GM23248 (cell line): Measurements from ENCODE around the gene CCDC73.

Source experiments
- EZH2 ChIP-seq: fragments of 200-600 bp; sonication (generic); IDR thresholded peaks from 2 replicates; pipeline ENCODE4 v1.6.1; 2018; ENCODE audit warnings: antibody characterized with exemption, mild to moderate bottlenecking; ENCODE audit not compliant: insufficient read depth, poor library complexity, severe bottlenecking
- EZH2phosphoT487 ChIP-seq: fragments of 200-600 bp; sonication (generic); IDR thresholded peaks from 2 replicates; pipeline ENCODE4 v1.6.1; 2018; ENCODE audit warnings: antibody characterized with exemption, moderate library complexity, mild to moderate bottlenecking, low read depth; ENCODE audit not compliant: insufficient read depth

DNA sequence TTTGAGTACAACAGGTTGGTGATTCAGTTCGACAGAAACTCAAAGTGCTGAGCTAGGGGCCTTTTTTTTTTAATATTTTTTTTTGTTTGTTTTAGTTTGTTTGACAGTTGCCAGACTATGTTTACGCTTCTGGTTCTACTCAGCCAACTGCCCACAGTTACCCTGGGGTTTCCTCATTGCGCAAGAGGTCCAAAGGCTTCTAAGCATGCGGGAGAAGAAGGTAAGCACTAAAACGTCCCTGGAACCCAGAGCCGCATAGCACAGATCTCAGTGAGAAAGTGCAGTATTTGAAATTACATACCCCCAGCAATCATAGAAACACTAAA, 35.9 kb upstream of the CCDC73 start:
- TF ChIP-seq EZH2 (no peak), EZH2phosphoT487 (no peak)
